Measurements from ENCODE around the gene OR2A2.

- no peak for TF ChIP-seq CTCF (IDR thresholded peaks at IDR 0.05)
- no peak for TF ChIP-seq POLR2A (IDR thresholded peaks at IDR 0.05)
- TF ChIP-seq POLR2AphosphoS5 (IDR thresholded peaks at IDR 0.05), result no peak
These were observed 39.4 kb upstream of the OR2A2 start for GRCh38 chr7:144069953-144070352.

Data from gastroesophageal sphincter (tissue), 3 donors.